Measurements from ENCODE around the gene TMEM109. TPM values are rescaled to one million over a fixed set of nuclear protein-coding genes. Genes with fewer than 3 reads are reported as not detected.

Gene TMEM109
- total and polyA plus RNA-seq, 2 of the 13 experiments (the other 11 are each of a cell fraction or from before 2014, with no cell fraction given), result 7.7 to 18.0 TPM

DNA sequence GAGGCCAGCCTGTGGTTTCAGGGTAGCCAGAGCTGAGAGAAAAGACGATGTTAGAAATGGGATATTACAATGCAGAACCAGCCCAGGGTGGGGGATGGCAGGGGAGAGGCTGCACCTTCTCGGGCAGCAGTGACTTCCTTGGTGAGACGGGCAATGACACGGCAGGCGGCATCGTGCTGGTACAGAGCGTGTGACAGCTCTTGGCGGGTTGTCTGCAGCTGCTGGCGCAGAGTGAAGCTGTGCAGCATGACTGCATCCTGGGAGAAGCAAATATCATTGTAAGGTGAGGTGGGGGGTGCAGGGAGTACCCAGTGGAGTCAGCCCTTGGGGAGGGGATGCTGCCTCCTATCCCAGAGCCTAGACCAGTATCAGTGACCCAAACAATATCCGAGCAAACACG, 11.3 kb upstream of the TMEM109 start:
- POLR2A ChIA-PET, result no interaction called here
- Histone ChIP-seq H4K20me1 (ENCODE audit: insufficient read depth, low read length) (peaks cover 17% of the 10 kb centered on the region), H3K27me3 (ENCODE audit: control insufficient read depth in 1 of 2, insufficient read depth in 2 of 2, low read length in 2 of 2) (no peaks in the 10 kb centered on the region), H3K9me3 (ENCODE audit: low read length) (no peaks in the 10 kb centered on the region), H3K79me2 (ENCODE audit: insufficient read depth, low read length) (peaks cover 33% of the 10 kb centered on the region), H3K27ac (ENCODE audit: extremely low read length, insufficient read depth, low read length) (no peak overlapping the region), H3K4me2 (ENCODE audit: low read depth, low read length) (no peak overlapping the region), H3K9ac (ENCODE audit: insufficient read depth, low read depth, low read length) (no peak overlapping the region), H3K4me3 (replicated peaks in 1 of 3; ENCODE audit: insufficient read depth in 1 of 3, low read depth in 2 of 3, low read length in 3 of 3) (no peak overlapping the region), H3K36me3 (replicated peaks in 1 of 2; ENCODE audit: control insufficient read depth in 1 of 2, insufficient read depth in 2 of 2, low read length in 2 of 2) (peaks cover 32 to 58% of the 10 kb centered on the region in 2 experiments), H3K4me1 (ENCODE audit: insufficient read depth, low read length) (peaks cover 26% of the 10 kb centered on the region), H2AFZ (ENCODE audit: low read length) (no peak overlapping the region)
- WGBS (ENCODE audit: low lambda C conversion rate), result 98% methylated on average over 9 of the region's 11 CpGs
- CTCF ChIA-PET (ENCODE audit: low intra/inter-chr PET ratio, low total read pairs), result no interaction called here
- in situ Hi-C loops (cut with HindIII; ENCODE audit: extremely low pct_ligation_motif_present, low pct_unique_long_range_greater_than_20kb) (no loop called here), intact Hi-C loops (cut with micrococcal nuclease; ENCODE audit: unreplicated experiment) (no loop called here)
- TF ChIP-seq, protein P1, sequence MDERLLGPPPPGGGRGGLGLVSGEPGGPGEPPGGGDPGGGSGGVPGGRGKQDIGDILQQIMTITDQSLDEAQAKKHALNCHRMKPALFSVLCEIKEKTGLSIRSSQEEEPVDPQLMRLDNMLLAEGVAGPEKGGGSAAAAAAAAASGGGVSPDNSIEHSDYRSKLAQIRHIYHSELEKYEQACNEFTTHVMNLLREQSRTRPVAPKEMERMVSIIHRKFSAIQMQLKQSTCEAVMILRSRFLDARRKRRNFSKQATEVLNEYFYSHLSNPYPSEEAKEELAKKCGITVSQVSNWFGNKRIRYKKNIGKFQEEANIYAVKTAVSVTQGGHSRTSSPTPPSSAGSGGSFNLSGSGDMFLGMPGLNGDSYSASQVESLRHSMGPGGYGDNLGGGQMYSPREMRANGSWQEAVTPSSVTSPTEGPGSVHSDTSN (CRISPR knock-in tag; IDR thresholded peaks at IDR 0.05), result no peak
- no peak for TF ChIP-seq NFE2L1 (CRISPR knock-in tag; IDR thresholded peaks at IDR 0.05; ENCODE audit: borderline replicate concordance)
- TF ChIP-seq SIN3A (IDR thresholded peaks at IDR 0.05; ENCODE audit: borderline replicate concordance, low read depth, low read length), result no peak
- TF ChIP-seq, protein P2, sequence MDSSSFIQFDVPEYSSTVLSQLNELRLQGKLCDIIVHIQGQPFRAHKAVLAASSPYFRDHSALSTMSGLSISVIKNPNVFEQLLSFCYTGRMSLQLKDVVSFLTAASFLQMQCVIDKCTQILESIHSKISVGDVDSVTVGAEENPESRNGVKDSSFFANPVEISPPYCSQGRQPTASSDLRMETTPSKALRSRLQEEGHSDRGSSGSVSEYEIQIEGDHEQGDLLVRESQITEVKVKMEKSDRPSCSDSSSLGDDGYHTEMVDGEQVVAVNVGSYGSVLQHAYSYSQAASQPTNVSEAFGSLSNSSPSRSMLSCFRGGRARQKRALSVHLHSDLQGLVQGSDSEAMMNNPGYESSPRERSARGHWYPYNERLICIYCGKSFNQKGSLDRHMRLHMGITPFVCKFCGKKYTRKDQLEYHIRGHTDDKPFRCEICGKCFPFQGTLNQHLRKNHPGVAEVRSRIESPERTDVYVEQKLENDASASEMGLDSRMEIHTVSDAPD (CRISPR knock-in tag; IDR thresholded peaks at IDR 0.05), result no peak
- TF ChIP-seq, protein P3, sequence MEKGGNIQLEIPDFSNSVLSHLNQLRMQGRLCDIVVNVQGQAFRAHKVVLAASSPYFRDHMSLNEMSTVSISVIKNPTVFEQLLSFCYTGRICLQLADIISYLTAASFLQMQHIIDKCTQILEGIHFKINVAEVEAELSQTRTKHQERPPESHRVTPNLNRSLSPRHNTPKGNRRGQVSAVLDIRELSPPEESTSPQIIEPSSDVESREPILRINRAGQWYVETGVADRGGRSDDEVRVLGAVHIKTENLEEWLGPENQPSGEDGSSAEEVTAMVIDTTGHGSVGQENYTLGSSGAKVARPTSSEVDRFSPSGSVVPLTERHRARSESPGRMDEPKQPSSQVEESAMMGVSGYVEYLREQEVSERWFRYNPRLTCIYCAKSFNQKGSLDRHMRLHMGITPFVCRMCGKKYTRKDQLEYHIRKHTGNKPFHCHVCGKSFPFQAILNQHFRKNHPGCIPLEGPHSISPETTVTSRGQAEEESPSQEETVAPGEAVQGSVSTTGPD (CRISPR knock-in tag; IDR thresholded peaks at IDR 0.05), result no peak
- no peak for TF ChIP-seq TOE1 (CRISPR knock-in tag; IDR thresholded peaks at IDR 0.05)
- TF ChIP-seq ZNF263 (CRISPR knock-in tag; IDR thresholded peaks at IDR 0.05), result no peak
- TF ChIP-seq, protein P4, sequence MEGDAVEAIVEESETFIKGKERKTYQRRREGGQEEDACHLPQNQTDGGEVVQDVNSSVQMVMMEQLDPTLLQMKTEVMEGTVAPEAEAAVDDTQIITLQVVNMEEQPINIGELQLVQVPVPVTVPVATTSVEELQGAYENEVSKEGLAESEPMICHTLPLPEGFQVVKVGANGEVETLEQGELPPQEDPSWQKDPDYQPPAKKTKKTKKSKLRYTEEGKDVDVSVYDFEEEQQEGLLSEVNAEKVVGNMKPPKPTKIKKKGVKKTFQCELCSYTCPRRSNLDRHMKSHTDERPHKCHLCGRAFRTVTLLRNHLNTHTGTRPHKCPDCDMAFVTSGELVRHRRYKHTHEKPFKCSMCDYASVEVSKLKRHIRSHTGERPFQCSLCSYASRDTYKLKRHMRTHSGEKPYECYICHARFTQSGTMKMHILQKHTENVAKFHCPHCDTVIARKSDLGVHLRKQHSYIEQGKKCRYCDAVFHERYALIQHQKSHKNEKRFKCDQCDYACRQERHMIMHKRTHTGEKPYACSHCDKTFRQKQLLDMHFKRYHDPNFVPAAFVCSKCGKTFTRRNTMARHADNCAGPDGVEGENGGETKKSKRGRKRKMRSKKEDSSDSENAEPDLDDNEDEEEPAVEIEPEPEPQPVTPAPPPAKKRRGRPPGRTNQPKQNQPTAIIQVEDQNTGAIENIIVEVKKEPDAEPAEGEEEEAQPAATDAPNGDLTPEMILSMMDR (CRISPR knock-in tag; IDR thresholded peaks at IDR 0.05), result no peak
- TF ChIP-seq ATF7-NPFF (CRISPR knock-in tag; IDR thresholded peaks at IDR 0.05; ENCODE audit: low read depth), result no peak
- TF ChIP-seq, protein P5, sequence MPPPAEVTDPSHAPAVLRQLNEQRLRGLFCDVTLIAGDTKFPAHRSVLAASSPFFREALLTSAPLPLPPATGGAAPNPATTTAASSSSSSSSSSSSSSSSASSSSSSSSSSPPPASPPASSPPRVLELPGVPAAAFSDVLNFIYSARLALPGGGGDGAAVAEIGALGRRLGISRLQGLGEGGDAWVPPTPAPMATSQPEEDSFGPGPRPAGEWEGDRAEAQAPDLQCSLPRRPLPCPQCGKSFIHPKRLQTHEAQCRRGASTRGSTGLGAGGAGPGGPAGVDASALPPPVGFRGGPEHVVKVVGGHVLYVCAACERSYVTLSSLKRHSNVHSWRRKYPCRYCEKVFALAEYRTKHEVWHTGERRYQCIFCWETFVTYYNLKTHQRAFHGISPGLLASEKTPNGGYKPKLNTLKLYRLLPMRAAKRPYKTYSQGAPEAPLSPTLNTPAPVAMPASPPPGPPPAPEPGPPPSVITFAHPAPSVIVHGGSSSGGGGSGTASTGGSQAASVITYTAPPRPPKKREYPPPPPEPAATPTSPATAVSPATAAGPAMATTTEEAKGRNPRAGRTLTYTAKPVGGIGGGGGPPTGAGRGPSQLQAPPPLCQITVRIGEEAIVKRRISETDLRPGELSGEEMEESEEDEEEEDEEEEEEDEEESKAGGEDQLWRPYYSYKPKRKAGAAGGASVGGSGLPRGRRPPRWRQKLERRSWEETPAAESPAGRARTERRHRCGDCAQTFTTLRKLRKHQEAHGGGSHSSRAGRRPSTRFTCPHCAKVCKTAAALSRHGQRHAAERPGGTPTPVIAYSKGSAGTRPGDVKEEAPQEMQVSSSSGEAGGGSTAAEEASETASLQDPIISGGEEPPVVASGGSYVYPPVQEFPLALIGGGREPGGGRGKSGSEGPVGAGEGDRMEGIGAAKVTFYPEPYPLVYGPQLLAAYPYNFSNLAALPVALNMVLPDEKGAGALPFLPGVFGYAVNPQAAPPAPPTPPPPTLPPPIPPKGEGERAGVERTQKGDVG (CRISPR knock-in tag; IDR thresholded peaks at IDR 0.05; ENCODE audit: borderline replicate concordance), result no peak
- TF ChIP-seq ZSCAN30 (CRISPR knock-in tag; IDR thresholded peaks at IDR 0.05), result no peak
- no peak for TF ChIP-seq HOXA3 (CRISPR knock-in tag; IDR thresholded peaks at IDR 0.05)
- TF ChIP-seq ATRX (CRISPR knock-in tag; IDR thresholded peaks at IDR 0.05; ENCODE audit: borderline replicate concordance), result no peak
- DNase-seq (ENCODE audit: low spot score) (no peak), FAIRE-seq (no peak), ATAC-seq (no peak)
- no TSS peak for BruUV-seq (replicated peaks)
